ENCODE data around the gene ENPP3.

The ENPP3 gene

GRCh38 chr6:131602781-131603312, 34.3 kb upstream of the ENPP3 start:
- Histone ChIP-seq H3K9me3 (ENCODE audit: insufficient read depth, low read length, severe bottlenecking) (no peaks in the 10 kb centered on the region), H2AFZ (ENCODE audit: low read depth, low read length) (no peak overlapping the region), H3K4me3 (ENCODE audit: low read depth in 1 of 2, low read length in 2 of 2) (no peak overlapping the region), H4K20me1 (ENCODE audit: insufficient read depth, low read length) (no peaks in the 10 kb centered on the region), H3K27ac (ENCODE audit: low read length) (no peak overlapping the region), H3K9ac (ENCODE audit: low read depth, low read length) (no peak overlapping the region), H3K27me3 (ENCODE audit: insufficient read depth, low read length, poor library complexity) (no peaks in the 10 kb centered on the region), H3K4me2 (ENCODE audit: insufficient read depth, low read length) (no peak overlapping the region), H3K4me1 (ENCODE audit: insufficient read depth, low read length) (no peaks in the 10 kb centered on the region), H3K79me2 (ENCODE audit: insufficient read depth, low read length) (no peaks in the 10 kb centered on the region), H3K36me3 (ENCODE audit: insufficient read depth, low read length) (peaks cover 93% of the 10 kb centered on the region)
- ATAC-seq (ENCODE audit: insufficient read depth, low read depth) (no peak), DNase-seq (no peak)
- TF ChIP-seq EZH2 (IDR thresholded peaks at IDR 0.05; ENCODE audit: borderline replicate concordance, low read depth, low read length, severe bottlenecking) (no peak), CTCF (IDR thresholded peaks at IDR 0.05; ENCODE audit: borderline replicate concordance, extremely low read depth, low read length, poor library complexity, severe bottlenecking) (no peak)

DNA sequence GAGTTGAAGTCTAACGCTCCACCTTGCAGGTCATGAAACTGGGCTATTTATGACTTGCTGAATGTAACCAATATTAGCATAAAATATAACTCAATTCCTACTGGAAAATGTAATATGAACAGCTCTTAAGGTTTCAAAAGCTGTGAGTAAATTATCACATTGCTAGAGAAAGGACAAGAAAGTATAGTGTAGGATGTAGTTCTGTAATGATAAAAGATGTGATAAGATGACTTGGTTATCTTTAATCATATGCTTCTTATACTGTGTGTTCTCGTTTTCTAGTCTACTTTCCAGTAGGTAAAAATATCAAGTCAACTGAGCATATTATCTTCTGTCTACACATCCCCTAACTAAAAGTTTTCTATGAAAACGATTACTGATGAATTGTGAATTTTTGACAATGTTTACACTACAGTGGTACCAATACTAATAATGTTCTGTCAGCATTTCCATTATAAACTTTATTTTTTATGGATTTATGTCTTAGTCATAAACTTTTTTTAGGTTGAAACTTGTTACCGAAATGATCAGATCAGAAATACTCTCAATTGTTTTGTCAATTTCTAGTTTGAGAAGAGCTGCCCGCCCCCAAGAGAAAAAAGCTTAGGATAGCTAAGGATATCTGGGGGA, 23.7 kb upstream of the ENPP3 start:
- DNase-seq (no peak), ATAC-seq (ENCODE audit: insufficient read depth, low read depth) (no peak)
- Histone ChIP-seq H2AFZ (ENCODE audit: low read depth, low read length) (no peak overlapping the region), H3K79me2 (ENCODE audit: insufficient read depth, low read length) (no peaks in the 10 kb centered on the region), H4K20me1 (ENCODE audit: insufficient read depth, low read length) (no peaks in the 10 kb centered on the region), H3K9me3 (ENCODE audit: insufficient read depth, low read length, severe bottlenecking) (no peaks in the 10 kb centered on the region), H3K4me2 (ENCODE audit: insufficient read depth, low read length) (no peak overlapping the region), H3K36me3 (ENCODE audit: insufficient read depth, low read length) (peaks cover 89% of the 10 kb centered on the region), H3K27me3 (ENCODE audit: insufficient read depth, low read length, poor library complexity) (no peaks in the 10 kb centered on the region), H3K4me1 (ENCODE audit: insufficient read depth, low read length) (no peaks in the 10 kb centered on the region), H3K9ac (ENCODE audit: low read depth, low read length) (no peak overlapping the region), H3K4me3 (ENCODE audit: low read depth in 1 of 2, low read length in 2 of 2) (no peak overlapping the region), H3K27ac (ENCODE audit: low read length) (no peak overlapping the region)
- TF ChIP-seq EZH2 (IDR thresholded peaks at IDR 0.05; ENCODE audit: borderline replicate concordance, low read depth, low read length, severe bottlenecking), result no peak
- TF ChIP-seq CTCF (IDR thresholded peaks at IDR 0.05; ENCODE audit: borderline replicate concordance, extremely low read depth, low read length, poor library complexity, severe bottlenecking), result no peak

DNA sequence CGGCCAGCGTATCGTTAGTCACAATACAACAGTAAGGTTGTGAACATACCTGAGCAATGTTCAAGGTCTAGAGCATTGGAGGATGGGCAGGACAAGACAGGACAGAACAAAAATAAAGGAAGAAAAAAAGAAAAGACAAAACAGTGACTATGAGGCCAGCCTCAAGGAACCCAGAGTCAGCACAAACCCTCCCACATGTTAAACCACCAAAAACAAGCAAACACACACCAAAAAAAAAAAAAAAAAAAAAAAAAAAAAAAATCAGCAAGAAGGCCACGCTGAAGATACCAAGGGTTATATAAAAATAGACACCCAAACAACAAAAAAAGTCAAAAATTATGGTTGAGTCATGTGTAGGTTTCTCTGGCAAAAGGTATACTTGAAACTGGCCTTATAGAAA, 21.8 kb upstream of the ENPP3 start:
- no peak overlapping the region for H3K4me2 ChIP-seq (ENCODE audit: insufficient read depth, low read length)
- H4K20me1 ChIP-seq (ENCODE audit: insufficient read depth, low read length), result no peaks in the 10 kb centered on the region
- no peak overlapping the region for H3K9ac ChIP-seq (ENCODE audit: low read depth, low read length)
- no peak for TF ChIP-seq EZH2 (IDR thresholded peaks at IDR 0.05; ENCODE audit: borderline replicate concordance, low read depth, low read length, severe bottlenecking)
- TF ChIP-seq CTCF (IDR thresholded peaks at IDR 0.05; ENCODE audit: borderline replicate concordance, extremely low read depth, low read length, poor library complexity, severe bottlenecking), result no peak
- no peaks in the 10 kb centered on the region for H3K79me2 ChIP-seq (ENCODE audit: insufficient read depth, low read length)
- H3K4me1 ChIP-seq (ENCODE audit: insufficient read depth, low read length), result no peaks in the 10 kb centered on the region
- peaks cover 92% of the 10 kb centered on the region for H3K36me3 ChIP-seq (ENCODE audit: insufficient read depth, low read length)
- no peak overlapping the region for H3K27ac ChIP-seq (ENCODE audit: low read length)
- no peak overlapping the region for H3K4me3 ChIP-seq (ENCODE audit: low read depth in 1 of 2, low read length in 2 of 2)
- no peaks in the 10 kb centered on the region for H3K27me3 ChIP-seq (ENCODE audit: insufficient read depth, low read length, poor library complexity)
- no peaks in the 10 kb centered on the region for H3K9me3 ChIP-seq (ENCODE audit: insufficient read depth, low read length, severe bottlenecking)
- H2AFZ ChIP-seq (ENCODE audit: low read depth, low read length), result no peak overlapping the region
- no peak for DNase-seq
- no peak for ATAC-seq (ENCODE audit: insufficient read depth, low read depth)

All from DND-41 (cell line).